Gastrocnemius medialis (tissue), 4 donors: ENCODE data around the gene UGT1A8.

Experiments used
- POLR2A ChIP-seq, 2 donors: fragments of 450-650 bp; IDR thresholded peaks; one replicate each; pipeline ENCODE4 v1.6.1; 2017; ENCODE audit warnings: antibody characterized with exemption in 2 of 2, mild to moderate bottlenecking in 2 of 2, moderate library complexity in 2 of 2
- TF ChIP-seq, protein P1 (sequence below), 5 experiments: fragments of 450-650 bp in 3 of 5; fragments of 200-600 bp in 2 of 5; sonication (generic) in 2 of 5; IDR thresholded peaks in 4 of 5; conservative IDR thresholded peaks in 1 of 5; 1 replicate in 4 of 5; 2 replicates in 1 of 5; pipeline ENCODE4 v1.5.1; 2016 to 2019; ENCODE audit warnings: antibody characterized with exemption in 5 of 5, mild to moderate bottlenecking in 3 of 5, moderate library complexity in 3 of 5

DNA sequence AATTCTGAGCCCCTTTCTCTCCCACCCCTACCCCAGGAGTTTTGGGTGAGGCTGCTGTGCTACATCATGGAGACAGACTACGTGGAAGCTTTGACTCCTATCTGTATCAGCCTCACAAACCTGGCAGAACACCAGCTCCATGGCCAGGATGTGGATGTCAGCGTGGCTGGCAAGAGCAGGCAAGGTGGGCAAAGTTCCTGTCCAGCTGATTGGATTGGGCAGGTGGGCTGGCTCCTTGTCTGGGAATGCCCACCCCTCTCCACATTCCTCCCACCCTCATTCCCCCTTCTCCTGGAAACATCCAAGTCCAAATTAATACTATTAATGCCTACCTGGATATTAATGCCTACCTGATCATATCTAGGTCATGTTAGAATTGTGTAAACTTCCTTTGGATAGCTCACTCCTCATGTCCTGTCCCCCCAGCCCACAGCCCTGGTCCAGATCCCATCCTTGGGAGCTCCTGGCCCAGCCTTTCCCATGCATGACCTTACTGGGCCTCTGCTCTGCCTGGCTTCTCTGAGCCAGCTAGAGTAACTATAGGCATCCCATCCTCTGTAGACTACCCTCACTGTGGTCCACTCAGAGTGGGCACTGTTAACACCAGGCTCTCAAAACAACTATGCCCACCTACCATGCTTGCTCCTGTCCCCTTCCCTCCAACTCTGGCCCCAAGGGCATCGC, 184.8 kb downstream of the UGT1A8 start:
- TF ChIP-seq, protein P1, sequence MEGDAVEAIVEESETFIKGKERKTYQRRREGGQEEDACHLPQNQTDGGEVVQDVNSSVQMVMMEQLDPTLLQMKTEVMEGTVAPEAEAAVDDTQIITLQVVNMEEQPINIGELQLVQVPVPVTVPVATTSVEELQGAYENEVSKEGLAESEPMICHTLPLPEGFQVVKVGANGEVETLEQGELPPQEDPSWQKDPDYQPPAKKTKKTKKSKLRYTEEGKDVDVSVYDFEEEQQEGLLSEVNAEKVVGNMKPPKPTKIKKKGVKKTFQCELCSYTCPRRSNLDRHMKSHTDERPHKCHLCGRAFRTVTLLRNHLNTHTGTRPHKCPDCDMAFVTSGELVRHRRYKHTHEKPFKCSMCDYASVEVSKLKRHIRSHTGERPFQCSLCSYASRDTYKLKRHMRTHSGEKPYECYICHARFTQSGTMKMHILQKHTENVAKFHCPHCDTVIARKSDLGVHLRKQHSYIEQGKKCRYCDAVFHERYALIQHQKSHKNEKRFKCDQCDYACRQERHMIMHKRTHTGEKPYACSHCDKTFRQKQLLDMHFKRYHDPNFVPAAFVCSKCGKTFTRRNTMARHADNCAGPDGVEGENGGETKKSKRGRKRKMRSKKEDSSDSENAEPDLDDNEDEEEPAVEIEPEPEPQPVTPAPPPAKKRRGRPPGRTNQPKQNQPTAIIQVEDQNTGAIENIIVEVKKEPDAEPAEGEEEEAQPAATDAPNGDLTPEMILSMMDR (IDR thresholded peaks at IDR 0.05 in 4 of 5, conservative IDR thresholded peaks at IDR 0.05 in 1 of 5): no peak
- no peak for TF ChIP-seq POLR2A (IDR thresholded peaks at IDR 0.05)
